NCI-H345 treated with DMSO at 0.1 percent for 48 hours (cell line): ENCODE measurements around the gene GDF15.
"Not testable (repeated sequence)": the region's sequence is repeated elsewhere in the genome, so short reads cannot be mapped to it uniquely, and the experiment has no call there.

Experiments
- DNase-seq: peaks from one replicate; lab custom pipeline; 2025; ENCODE audit not compliant: unreplicated experiment; lab: John Stamatoyannopoulos, UW

The GDF15 gene

DNA sequence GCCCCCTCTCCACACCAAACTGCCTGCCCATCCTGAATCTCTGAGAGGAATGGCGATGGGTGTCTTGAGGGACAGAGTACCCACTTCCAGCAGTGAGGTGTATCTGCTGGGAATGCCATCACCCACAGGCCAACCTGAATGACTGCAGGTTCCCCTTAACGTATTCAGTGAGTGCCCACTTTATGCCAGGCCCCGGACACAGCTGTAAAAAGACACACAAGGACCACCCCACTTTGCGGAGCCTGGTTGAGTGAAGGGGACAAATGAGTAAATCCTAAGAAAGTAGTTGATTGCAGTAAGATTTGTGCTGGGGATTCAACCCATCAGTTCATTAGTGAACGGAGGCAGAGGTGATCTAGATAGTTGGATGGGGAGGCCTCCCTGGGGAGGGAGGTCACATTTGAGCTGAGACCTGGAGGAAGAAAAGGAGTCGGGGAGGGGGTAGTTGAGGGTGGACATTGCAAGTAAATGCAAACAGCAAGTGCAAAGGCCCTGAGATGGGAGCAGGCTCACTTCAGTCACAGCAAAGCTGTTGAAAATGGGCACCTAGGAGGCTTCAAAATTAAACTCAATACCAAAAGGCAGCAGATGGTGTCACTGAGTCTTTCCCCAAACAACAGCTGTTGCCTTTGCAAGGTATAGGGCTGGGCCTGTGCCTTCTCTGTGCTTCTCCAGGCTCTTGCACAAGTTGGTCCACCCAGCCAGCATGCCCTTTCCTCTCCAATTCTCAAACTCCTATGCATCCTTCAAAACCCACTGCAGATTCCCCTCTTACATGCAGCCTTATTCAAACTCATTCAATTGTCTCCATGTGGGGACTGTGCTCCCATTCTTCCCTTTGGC is 4.3 kb downstream of the GDF15 start:
- DNase-seq = no peak

DNA sequence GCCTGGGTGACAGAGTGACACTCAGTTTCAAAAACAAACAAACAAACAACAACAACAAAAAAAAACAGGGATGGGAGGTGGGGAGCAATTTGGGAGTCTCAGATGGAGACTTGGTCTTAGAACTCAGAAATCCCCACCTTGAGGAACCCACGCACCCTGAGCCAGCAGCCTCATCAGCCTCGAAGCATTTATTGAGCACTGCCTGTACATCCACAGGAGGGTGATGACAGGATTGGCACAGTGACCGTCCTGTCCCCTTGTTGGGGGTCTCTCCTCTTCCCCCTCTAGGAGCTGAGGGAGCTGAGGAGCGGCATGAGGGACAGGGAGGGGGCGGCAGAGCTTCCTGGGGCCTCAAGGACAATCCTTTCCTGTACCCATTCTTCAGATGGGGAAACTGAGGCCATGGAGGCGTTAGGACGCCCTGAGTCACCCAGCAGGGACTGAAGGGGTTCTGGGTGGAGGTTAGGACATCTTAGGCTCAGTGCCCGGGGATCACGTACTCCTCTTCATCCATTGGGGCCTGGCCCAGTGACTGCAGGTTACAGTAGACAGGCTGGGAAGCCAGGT is 5.6 kb downstream of the GDF15 start:
- DNase-seq = no peak

DNA sequence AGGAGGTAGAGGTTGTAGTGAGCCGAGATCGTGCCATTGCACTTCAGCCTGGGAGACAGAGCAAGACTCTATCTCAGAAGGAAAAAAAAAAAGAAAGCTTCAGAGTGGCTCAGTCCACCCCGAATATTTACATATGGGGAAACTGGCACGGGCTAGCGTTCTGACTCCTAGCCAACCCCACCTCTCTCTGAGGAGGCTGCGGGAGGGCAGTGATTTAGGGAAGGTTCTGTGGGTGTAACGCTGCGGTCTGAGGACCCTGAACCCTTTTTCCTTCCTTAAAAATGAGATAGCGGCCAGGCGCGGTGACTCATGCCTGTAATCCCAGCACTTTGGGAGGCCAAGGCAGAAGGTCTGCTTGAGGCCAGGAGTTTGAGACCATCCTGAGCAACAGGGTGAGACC is 6.5 kb downstream of the GDF15 start:
- DNase-seq = no peak

GRCh38 chr19:18392926-18393325 is 7.0 kb downstream of the GDF15 start:
- no peak for DNase-seq

- DNase-seq = no peak
These were observed 7.9 kb downstream of the GDF15 start for GRCh38 chr19:18393836-18394235.

- DNase-seq = no peak
These were observed 10.7 kb downstream of the GDF15 start for GRCh38 chr19:18396471-18397241.

GRCh38 chr19:18397242-18398202 is 11.6 kb downstream of the GDF15 start, which contains the start of gene LRRC25:
Gene LRRC25 (minus strand): TSS chr19:18397622. CDS start chr19:18396963, 659 bp downstream.
- DNase-seq = no peak

- DNase-seq = no peak
These were observed 13.1 kb downstream of the GDF15 start for GRCh38 chr19:18399008-18399407.

DNA sequence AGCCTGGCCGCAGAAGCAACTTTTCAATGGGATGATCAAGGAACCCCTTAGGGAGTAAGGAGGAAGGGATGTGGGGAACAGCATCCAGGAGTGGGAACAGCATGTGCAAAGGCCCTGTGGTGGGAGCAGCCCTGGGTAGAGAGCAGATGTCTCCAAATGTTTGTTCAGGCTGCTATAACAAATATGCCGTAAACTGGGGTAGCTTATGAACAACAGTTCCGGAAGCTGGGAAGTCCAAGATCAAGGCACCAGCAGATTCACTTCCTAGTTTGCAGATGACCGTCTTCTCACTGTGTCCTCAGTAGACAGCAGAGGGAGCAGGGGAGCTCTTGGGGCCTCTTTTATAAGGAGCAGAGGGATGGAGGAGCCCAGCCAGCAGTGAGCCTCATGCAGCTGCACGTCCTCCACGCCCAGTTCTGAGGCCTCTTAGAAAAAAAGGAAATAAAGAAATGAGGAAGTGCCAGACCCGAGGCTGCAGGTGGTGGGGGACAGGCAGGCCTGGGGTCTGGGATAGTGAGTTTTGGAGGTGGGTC is 15.7 kb downstream of the GDF15 start:
- DNase-seq = no peak

DNA sequence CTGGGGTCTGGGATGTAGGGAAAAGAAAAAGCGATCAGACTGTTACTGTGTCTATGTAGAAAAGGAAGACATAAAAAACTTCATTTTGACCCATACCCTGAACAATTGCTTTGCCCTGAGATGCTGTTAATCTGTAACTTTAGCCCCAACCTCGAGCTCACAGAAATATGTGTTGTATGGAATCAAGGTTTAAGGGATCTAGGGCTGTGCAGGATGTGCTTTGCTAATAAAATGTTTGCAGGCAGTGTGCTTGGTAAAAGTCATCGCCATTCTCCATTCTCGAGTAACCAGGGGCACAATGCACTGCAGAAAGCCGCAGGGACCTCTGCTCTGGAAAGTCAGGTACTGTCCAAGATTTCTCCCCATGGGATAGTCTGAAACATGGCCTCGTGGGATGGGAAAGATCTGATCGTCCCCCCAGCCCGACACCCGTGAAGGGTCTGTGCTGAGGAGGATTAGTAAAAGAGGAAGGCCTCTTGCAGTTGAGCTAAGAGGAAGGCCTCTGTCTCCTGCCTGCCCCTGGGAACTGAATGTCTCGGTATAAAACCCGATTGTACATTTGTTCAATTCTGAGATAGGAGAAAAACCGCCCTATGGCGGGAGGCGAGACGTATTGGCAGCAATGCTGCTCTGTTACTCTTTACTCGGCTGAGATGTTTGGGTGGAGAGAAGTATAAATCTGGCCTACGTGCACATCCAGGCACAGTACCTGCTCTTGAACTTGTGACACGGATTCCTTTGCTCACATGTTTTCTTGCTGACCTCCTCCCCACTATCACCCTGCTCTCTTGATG is 16.7 kb downstream of the GDF15 start:
- DNase-seq = not testable (repeated sequence)

DNA sequence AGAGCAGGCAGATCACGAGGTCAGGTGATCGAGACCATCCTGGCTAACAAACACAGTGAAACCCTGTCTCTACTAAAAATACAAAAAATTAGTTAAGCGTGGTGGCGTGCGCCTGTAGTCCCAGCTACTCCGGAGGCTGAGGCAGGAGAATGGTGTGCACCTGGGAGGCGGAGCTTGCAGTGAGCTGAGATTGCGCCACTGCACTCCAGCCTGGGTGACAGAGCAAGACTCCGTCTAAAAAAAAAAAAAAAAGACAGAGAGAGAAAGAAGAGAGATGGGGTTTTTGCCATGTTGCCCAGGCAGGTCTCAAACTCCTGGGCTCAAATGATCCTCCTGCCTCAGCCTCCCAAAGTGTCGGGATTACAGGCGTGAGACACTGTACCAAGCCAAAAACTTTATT is 19.8 kb downstream of the GDF15 start:
- DNase-seq = not testable (repeated sequence)

DNA sequence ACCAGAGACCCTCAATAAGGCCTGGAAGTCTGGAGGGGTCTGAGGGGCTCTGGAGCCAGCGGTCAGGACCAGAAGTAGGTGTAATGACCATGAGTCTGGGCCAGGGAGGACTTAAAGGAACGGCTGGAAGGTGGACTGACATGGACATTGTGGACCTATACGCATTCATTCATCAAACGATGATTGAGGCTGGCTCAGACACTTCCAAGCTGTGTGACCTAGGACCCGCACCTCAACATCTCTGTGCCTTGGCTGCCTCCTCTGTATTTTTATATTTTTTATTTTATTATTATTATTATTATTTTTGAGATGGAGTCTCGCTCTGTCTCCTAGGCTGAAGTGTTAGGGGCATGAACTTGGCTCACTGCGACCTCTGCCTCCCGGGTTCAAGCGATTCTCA is 20.8 kb downstream of the GDF15 start:
- DNase-seq = no peak

DNA sequence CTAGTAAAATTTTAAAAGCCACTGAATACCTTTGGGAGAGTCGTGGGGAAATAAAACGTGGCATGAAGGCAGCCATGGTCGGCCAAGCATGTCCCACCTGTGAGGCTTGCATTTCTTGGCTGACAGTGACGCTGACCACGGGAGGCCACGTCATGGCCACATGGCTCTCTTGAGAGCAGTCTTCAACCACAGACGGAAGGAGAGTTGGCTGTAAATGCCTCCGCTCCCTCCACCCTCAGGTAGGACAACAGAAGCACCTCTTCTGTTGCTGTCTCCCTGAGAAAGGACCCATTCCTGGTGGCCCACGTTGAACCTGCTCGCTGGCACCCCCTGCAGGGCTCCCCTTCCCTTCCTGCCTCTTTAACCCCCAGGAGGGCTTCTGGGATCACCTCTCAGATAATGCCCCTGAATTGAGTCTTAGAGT is 22.1 kb downstream of the GDF15 start:
- DNase-seq = no peak

GRCh38 chr19:18412610-18413239 is 26.8 kb downstream of the GDF15 start:
- no peak for DNase-seq

- DNase-seq = no peak
These were observed 28.7 kb downstream of the GDF15 start for GRCh38 chr19:18414504-18415177.

DNA sequence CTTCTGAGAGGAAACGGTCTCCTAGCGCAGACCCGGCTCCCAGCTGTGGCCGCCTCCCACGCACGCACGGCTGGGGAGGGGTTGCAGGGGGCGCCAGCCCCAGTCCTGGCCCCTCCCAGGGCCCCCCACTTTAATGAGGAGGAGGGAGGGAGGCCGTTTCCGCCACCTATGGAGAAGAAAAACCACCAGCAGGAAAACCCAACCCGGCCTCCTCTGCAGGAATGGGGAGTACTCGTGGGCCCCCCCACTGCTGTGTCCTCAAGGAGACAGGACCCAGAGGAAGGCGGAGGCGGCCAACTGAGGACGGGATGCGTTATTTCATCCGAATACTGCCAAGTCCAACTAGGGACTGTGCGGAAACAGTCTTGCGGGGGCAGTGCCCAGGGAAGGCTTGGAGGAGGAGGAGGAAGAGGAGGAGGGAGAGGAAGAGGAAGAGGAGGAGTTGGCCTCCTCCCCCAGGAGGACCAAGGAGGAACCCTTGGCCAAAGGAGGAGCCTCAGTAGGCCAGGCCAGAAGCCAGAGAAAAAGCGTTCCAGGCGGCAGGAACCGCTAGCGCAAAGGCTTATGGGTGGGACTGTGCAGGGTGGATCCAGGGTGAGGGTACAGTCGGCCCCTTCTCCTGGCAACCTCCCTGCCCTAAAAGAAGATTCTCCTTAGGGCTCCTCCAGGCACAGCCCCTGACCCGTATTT is 29.4 kb downstream of the GDF15 start:
- no peak for DNase-seq

DNA sequence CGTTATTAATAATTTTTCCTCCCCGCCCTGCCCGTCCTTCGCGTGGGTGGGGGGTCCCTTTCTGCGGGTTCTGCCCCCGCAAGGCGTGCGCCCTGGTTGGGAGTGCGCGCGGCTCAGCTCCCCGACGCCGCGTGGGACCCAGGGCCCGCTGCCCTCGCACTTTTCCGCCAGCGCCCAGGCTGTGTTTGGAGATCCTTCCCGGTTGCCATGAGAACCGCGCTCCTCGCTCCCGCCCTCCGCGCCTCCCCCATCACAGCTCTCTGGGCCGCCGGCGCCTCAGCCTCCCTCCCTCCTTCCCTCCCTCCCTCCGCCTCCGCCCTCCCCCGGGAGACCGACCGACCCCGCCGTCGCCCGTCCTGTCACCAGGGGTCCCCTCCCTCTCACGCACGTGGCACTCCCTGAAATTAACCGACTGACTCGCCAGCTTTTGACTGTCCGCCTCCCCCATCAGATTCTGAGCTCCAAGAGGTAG is 30.9 kb downstream of the GDF15 start:
- DNase-seq = peak; percentile 28
